ENCODE data around the gene ANGPTL4. TPM values are rescaled to one million over a fixed set of nuclear protein-coding genes. Genes with fewer than 3 reads are reported as not detected.
A peak's percentile ranks its signal among the peaks of the same experiment; 100 is the strongest.

The ANGPTL4 gene
- total and polyA plus RNA-seq, 7 donors: 10.7 to 235 (median 42.5) TPM

DNA sequence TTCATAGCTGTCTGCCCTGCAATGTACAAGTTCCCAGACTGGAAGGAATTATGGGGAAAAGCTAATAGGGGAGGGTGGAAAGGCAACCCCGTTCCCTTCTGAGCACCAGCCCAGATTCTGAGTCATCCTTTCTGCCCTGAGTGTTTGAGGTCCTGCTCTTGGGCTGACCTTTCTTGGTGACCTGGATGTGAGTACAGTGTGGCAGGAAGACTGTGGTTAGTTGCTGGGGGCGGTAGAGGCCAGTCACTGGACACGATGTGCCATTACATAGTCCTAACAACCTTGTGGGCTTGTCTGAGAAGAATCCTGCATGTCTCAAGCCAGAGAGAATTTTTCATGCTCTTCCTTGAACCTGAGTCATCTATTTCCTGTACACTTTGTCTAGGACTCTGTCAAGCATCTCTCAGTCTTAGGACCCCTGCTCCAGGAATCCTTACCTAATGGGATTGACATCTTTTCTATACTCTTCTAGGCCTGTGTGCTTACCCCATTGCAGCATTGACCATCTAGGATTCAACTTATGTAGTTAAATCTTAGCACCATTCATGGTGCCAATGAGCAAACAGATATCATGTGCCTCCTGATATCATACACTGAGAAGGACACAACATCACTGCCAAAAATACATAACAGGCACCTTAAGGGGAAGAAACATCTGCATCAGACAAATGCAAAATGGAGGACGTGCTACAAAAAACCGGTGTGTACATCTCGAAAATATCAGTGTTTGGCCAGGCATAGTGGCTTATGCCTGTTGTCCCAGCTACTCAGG is 8.1 kb upstream of the ANGPTL4 start:
- peak; percentile 41 to 82 (median 68) for ATAC-seq

DNA sequence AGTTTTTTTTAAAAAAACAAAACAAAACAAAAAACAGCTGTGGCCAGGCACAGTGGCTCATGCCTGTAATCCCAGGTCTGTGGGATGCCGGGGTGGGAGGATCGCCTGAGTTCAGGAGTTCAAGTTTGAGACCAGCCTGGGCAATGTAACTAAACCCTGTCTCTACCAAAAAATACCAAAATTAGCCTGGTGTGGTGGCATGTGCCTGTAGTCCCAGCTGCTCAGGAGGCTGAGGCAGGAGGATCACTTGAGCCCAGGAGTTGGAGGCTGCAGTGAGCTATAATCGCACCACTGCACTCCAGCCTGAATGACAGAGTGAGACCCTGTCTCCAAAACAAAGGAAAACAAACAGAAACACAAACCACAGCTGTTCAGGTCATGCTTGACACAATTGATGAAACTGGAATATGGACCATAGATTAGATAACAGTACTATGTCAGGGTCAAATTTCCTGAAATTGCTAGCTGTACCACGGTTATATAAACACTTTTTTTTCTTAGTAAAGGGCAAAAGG is 6.9 kb upstream of the ANGPTL4 start:
- Histone ChIP-seq H3K27me3 (ENCODE audit: insufficient read depth in 3 of 3, low read length in 2 of 3) (no peaks in the 10 kb centered on the region), H3K9me3 (no peaks in the 10 kb centered on the region), H3K4me3 (no peak overlapping the region), H3K4me1 (peaks cover 29% of the 10 kb centered on the region), H3K36me3 (ENCODE audit: insufficient read depth in 1 of 2, low read depth in 1 of 2) (no peaks in the 10 kb centered on the region), H3K27ac (no peak overlapping the region)
- ATAC-seq: no peak
- intact Hi-C loops (cut with DNase I): loop anchor here (2.0 to 5.0 kb wide), 2 partner anchors 38 to 105 kb away; no protein-coding TSS in a partner anchor
- TF ChIP-seq, protein P1, sequence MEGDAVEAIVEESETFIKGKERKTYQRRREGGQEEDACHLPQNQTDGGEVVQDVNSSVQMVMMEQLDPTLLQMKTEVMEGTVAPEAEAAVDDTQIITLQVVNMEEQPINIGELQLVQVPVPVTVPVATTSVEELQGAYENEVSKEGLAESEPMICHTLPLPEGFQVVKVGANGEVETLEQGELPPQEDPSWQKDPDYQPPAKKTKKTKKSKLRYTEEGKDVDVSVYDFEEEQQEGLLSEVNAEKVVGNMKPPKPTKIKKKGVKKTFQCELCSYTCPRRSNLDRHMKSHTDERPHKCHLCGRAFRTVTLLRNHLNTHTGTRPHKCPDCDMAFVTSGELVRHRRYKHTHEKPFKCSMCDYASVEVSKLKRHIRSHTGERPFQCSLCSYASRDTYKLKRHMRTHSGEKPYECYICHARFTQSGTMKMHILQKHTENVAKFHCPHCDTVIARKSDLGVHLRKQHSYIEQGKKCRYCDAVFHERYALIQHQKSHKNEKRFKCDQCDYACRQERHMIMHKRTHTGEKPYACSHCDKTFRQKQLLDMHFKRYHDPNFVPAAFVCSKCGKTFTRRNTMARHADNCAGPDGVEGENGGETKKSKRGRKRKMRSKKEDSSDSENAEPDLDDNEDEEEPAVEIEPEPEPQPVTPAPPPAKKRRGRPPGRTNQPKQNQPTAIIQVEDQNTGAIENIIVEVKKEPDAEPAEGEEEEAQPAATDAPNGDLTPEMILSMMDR (IDR thresholded peaks at IDR 0.05): no peak
- DNase-seq: peak in 1 of 2 donors; percentile 9
- 54 to 71% (median 56%) methylated on average over 4 of the region's 4 CpGs for WGBS, 3 donors

More for the DNA sequence above, 8.1 kb upstream of the ANGPTL4 start:
- peaks cover 20% of the 10 kb centered on the region for H3K4me1 ChIP-seq
- H3K36me3 ChIP-seq (ENCODE audit: insufficient read depth in 1 of 2, low read depth in 1 of 2): no peaks in the 10 kb centered on the region
- WGBS, 3 donors: 64 to 70% (median 67%) methylated on average over 6 of the region's 6 CpGs
- peak overlapping the region; percentile 10 for H3K27ac ChIP-seq
- H3K9me3 ChIP-seq: no peaks in the 10 kb centered on the region
- TF ChIP-seq, protein P1 (IDR thresholded peaks at IDR 0.05): no peak
- H3K4me3 ChIP-seq: no peak overlapping the region
- peak; percentile 53 for DNase-seq
- intact Hi-C loops (cut with DNase I): loop anchor here (2.0 to 5.0 kb wide), 3 partner anchors 39 to 106 kb away; no protein-coding TSS in a partner anchor
- H3K27me3 ChIP-seq (ENCODE audit: insufficient read depth in 3 of 3, low read length in 2 of 3): no peaks in the 10 kb centered on the region

DNA sequence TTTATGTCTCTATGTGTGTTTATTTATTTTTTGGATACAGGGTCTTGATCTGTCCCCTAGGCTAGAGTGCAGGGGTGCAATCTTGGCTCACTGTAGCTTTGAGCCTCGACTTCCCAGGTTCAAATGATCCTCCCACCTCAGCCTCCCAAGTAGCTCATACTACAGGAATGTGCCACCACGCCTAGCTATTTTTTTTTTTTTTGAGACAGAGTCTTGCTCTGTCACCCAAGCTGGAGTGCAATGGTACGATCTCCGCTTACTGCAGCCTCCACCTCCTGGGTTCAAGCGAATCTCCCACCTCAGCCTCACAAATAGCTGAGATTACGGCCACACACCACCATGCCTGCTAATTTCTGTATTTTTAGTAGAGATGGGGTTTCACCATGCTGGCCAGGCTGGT is 5.0 kb upstream of the ANGPTL4 start:
- H3K9me3 ChIP-seq: no peaks in the 10 kb centered on the region
- H3K27me3 ChIP-seq (ENCODE audit: insufficient read depth in 3 of 3, low read length in 2 of 3): no peaks in the 10 kb centered on the region
- H3K4me1 ChIP-seq: peaks cover 34% of the 10 kb centered on the region
- TF ChIP-seq, protein P1 (IDR thresholded peaks at IDR 0.05): no peak
- H3K27ac ChIP-seq: no peak overlapping the region
- no peak overlapping the region for H3K4me3 ChIP-seq
- H3K36me3 ChIP-seq (ENCODE audit: insufficient read depth in 1 of 2, low read depth in 1 of 2): no peaks in the 10 kb centered on the region
- WGBS, 3 donors: 90 to 97% (median 93%) methylated on average over 6 of the region's 6 CpGs
- intact Hi-C loops (cut with DNase I): loop anchor here in 1 of 2 donors (5.0 kb wide), 1 partner anchor 103 kb away; no protein-coding TSS in a partner anchor
- ATAC-seq (no peak), DNase-seq (no peak)

- TF ChIP-seq, protein P1 (IDR thresholded peaks at IDR 0.05): no peak
- DNase-seq: peak in 1 of 2 donors; percentile 35
- no peak overlapping the region for H3K4me3 ChIP-seq
- peaks cover 26% of the 10 kb centered on the region for H3K4me1 ChIP-seq
- intact Hi-C loops (cut with DNase I): loop anchor here in 1 of 2 donors (5.0 kb wide), 1 partner anchor 87 kb away; no protein-coding TSS in a partner anchor
- 70 to 87% (median 78%) methylated on average over 8 of the region's 8 CpGs for WGBS, 3 donors
- ATAC-seq: no peak
- H3K27me3 ChIP-seq (ENCODE audit: insufficient read depth in 3 of 3, low read length in 2 of 3): no peaks in the 10 kb centered on the region
- H3K27ac ChIP-seq: no peak overlapping the region
- no peaks in the 10 kb centered on the region for H3K36me3 ChIP-seq (ENCODE audit: insufficient read depth in 1 of 2, low read depth in 1 of 2)
- no peaks in the 10 kb centered on the region for H3K9me3 ChIP-seq
Observed at GRCh38 chr19:8360196-8360595, 3.8 kb upstream of the ANGPTL4 start.
